ENCODE measurements around the gene DAB2IP.

DNA sequence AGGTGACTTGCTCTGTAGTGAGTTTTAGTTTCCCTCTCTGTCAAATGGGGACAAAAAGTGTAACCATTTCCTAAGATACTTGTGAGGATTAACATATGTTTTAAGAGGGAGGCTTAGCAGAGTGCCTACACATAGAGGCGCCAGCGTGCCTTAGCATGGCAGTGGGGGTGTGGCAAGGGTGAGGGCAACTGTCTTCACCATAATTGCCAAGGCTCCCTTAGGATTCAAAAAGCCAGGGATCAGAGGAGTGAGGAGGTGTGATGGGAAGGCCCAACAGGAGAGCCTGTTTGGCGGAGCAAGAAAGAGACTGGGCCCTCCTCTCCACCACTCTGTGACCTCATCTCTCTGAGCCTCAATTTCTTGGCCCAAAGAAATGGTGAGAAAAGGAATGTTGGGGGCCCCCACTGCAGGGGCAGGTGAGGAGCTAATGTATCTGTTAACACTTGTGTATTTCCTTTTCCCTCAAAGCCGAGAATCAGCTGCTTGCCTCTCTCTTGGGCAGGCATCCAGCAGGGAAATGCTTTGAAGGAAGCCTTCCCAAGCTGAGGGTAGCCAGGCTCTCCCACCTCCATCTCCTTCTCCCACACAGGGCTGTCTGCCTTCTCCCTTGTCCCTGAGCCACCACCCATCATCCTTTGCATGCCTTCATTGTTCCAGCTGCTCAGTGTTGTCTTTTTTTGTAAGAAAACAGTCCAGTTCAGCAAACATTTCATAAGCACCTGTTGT is 76.0 kb downstream of the DAB2IP start:
- TF ChIP-seq CTCF (conservative IDR thresholded peaks at IDR 0.05): no peak
- TF ChIP-seq EZH2 (IDR thresholded peaks at IDR 0.05; ENCODE audit: low read depth): no peak

Measured in PC-9 (cell line).